Ureter (tissue), 1 donor: Measurements from ENCODE around the gene CACNA1C. TPM values are rescaled to one million over a fixed set of nuclear protein-coding genes. Genes with fewer than 3 reads are reported as not detected.

Experiments used
- DNase-seq: peaks from one replicate; pipeline ENCODE4 v3.0.0-alpha.2; 2020; ENCODE audit warnings: low spot score
- total RNA-seq: library from RNA; stranded (reverse); gene quantifications from one replicate; pipeline ENCODE4 v1.2.4, GENCODE V29; 2023
- donor health status: DM: yes; HTN: yes; CAD: no.

CACNA1C gene
- total RNA-seq, 1 donor from 2014 or later, result 30.1 TPM

DNA sequence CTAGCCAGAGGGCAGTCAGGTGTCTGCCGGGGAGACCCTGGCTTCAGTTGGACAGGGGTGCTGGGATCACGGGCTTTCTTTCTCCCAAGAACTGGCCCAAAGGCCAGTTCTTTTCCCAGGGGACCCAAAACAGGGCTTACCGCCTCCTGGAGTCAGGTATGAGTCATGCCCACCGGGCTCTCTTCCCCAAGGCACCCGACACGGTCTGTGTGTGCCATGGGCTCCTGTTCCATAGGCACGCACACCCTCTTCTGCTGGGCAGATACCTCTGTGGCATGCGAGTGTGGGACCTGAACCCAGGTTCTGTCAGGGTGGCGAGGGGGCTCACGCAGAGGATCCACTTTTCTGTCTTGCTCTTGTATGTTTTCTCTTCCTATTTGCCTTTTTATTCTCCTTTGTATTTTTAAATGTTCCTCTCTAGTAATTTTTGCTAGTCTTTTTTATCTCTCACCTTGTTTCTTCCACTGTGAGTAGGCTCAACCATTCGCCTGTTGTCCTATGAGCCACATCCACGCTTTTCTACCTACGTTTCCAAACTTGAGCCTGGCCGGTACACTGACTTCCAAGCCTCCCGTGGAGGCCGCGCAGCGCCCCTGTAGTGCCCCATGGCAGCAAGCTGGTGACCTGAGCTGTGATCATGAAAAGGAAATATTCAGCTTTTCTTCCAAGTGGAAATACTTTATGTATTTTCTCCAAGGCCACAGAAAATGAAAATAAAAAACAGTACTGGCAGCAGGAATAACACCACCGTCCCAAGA lies 362.2 kb downstream of the CACNA1C start:
- no peak for DNase-seq

DNA sequence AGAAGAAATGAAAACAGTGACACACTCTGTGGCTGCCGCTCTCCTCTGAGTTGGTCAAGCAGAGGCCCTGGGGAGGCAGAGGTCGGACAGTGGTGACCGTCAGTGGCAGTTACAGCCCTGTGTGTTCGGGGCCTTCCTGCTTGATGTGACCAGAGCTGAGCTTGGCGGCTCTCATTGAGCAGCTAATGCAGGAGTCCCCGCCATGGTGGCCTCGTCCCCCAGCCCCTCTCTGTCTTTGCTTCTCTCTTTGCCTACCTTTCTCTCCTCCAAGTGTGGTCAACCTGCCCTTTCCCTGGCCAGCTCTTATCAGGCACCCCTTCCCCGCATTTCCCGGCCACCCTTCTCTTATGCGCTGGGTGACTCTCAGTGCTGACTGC lies 362.8 kb downstream of the CACNA1C start:
- DNase-seq, result no peak

DNA sequence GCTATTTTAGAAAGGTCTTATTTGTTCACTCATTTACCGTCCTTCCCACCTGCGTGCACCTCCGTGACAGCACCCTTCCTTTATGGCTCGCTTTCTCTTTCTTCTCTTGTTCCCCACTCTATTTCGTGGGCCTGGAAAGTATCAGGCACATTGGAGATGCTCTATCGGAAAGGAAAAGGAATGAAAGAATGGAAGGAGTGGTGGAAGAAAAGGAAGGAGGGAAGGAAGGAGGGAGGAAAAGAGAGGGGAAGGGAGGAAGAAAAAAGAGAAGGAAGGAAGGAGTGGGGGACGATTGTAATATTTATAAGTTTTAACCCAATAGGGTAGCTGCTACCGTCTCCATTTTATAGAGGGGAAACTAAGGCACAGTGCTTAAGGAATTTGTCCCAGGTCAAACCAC lies 363.4 kb downstream of the CACNA1C start:
- no peak for DNase-seq

DNA sequence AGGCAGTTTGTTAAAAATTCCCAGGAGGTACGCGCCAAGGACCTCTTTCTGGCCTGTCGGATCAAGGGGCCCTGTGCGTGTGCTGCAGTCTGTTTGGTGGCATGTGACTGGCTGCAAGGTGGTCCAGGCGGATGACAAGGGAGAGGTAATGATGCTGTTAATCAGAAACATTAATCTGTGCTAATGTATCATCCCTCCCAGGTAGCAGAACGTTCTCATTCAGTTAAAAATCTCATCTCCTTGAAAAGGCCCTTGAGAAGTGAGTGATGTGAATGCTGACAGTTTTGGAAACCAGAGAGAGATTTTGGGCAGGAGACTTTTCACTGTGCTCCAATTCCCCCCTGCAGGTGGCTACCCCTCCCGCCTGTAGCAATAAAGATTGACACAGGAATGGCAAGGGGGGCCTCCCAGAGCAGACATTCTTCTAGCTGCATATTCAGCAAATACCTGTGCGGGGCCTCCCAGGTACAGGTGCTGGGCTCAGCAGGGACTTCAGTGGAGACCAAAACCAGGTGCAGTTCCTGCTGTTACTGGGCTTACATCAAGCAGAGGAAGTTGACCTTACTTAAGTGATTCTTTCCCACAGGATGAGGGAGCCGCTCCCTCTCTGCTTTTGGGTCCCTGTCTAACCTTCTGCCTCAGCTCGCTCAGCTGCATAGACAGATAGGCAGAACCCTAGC lies 364.8 kb downstream of the CACNA1C start:
- no peak for DNase-seq

DNA sequence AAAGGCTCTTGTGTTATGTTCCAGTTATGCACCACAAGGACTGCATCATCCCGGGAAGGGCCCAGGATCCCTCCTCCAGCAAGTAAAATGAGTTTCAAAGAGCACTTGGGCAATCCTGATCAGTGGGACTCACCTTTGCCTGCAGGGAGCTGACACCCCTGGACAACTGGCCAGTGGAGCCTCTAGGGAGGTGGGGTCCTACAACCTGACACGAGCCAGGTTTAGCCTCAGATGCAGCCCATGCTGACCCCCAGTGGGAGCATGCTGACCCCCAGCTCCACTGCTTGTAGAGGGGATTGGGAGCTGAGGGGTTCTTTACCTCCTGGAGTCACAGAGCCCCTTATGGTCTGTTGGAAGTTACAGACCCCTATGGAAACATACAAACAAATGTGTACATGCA lies 365.8 kb downstream of the CACNA1C start:
- no peak for DNase-seq

DNA sequence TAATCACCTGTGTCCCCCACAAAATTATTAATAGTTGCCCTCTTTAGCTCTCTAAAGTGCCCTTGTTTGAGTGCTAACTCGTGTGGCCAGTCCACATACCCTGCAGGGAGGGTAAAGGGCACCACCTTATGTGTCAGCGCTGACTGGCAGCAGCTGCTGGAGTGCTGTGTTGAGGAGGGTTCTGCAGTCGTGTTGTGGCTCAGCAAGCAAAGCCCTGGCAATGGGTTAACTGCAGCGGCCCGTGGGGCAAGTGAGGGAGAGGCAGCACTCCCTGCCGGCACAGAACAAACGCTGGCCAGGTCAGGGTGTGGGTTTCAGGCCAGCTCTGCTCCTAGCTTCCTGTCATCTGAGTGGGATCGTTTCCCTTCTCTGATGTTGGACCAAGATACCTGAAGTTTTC lies 369.8 kb downstream of the CACNA1C start:
- no peak for DNase-seq

DNA sequence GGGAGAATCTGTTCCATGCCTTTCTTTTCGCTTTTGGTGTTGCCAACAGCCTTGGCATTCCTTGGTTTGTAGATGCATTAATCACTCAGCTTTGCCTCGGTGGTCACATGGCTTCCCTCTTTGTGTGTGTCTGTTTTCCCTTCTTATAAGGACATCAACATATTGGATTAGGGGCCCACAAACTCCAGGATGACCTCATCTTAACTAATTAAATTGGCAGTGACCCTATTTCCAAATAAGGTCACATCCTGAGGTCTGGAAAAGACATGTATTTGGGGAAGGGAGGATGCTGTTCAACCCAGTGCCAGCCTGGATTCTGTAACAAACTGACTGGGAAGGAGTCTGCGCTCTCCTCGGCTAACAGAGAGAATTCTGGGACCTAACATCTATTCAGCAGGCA lies 376.2 kb downstream of the CACNA1C start:
- no peak for DNase-seq

DNA sequence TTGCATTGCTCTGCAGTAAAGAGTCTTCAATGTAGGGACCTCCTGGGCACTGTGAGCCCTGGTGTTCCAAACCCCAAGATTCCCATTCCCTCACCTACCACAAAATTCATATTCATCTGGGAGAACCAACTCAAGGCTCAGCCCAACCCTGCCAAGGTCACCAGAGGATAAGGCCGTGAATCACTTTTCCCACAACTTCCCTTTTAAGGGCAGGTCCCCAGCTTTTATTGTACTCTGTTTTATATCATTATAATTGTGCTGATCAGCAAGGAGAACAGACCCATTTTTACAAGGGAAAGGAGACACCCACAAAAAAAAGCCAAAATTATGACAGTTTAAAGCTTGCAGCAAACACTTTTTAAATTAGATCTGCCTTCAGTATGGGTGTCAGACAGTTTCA lies 379.0 kb downstream of the CACNA1C start:
- DNase-seq, result no peak

DNA sequence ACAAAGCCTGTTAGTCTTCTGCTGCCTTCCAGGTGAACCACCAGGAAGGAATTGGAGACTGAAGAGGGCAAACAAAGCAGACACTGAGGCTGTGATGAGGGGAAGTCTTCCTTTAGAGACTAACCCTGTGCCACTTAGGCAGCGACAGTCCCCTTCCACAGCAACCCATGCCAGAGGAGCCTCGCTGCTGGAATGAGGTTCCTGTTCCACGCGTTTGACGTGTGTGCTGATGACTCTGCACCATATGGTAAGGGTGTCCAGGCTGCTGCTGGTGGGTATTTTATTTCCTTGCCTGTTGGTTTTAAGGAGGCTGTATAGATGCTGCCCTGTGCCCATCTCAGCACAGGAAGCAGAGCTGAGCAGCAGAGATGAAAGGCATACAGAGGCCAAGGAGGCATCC lies 380.1 kb downstream of the CACNA1C start:
- DNase-seq, result no peak

DNA sequence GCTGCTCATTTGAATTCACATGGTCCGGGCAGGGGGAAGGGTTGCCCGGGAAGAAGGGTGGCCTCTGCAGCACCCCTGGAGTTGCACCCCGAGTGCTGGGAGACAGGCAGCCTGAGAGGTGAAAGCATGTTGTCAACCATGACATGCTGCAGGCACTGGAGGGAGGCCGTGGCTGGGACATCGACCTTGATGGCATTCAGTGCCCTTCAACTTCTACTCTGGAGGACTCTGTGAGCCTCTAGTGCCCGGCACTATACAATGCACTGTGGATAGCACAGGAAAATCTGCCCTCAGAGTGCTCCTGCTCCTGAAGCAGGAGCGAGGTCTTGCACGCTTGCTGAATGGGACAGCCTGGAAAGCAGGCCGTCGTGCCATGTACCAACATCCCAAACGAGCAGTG lies 382.7 kb downstream of the CACNA1C start:
- DNase-seq, result no peak

DNA sequence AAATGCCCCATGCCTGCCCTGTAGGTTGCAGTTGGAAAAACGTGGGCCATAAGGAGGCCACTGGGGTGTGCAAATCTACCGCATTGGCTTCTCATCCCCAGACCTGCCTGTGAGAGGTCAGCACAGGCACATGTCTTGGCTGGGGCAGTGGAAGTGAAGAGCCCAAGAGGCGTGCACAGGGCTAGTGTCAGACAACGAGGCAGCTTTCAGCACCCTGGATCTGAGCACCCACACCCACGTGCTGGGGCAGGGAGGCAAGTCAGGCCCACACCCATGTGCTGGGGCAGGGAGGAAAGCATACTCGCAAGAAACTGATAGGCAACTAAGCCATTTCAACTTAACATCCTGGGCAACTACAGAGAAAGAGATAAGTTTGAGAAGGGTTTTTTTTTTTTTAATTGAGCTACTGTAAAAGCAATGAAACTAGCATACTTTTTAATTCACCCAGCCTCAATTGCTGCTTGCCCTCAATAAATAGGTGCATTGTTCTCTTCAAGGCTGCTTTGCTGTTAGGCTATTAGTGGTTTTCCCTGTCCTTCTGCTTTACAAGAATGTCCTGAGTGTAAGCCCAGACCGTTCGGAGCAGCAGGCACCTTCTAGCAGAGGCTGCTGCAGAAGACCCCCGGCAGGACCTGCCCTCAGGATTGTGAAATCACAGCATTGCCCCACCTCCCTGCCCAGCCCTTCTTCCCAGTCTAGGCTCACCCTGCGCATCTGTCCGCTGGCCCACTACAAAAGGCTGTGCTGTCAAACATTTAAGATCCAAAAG lies 386.7 kb downstream of the CACNA1C start:
- no peak for DNase-seq

DNA sequence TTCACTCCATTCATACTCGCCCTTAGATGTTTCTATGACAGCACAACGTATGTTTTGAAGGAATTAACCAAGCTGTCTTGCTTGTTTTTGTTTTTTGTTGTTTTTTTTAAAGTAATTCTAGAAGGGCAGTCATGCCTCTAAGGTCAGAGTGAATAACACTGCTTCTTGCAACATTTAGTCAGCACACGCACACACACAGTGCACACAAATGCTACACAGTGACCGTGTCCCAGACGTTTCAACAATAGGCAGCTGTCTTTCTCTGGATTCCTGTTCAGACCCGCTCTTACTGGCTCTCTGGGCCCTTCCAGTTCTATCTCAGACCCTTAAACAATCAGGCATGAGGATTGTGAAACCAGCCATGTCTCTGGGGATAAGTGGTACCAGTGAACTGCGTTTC lies 391.0 kb downstream of the CACNA1C start:
- no peak for DNase-seq

DNA sequence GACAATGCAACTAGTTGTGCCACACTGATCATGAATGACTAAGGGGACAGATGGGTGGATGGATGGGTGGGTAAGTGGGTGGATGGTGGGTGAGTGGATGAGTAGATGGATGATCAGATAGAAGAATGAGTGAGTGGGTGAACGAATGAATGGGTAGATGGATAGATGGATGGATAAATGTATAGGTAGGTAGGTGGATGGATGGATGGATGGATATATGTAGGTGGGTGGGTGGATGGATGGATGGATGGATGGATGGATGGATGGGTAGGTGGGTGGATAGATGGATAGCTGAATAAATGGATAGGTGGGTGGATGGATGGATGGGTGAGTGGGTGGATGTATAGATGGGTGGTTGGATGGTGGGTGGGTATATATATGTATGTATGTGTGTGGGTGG lies 393.2 kb downstream of the CACNA1C start:
- no peak for DNase-seq

DNA sequence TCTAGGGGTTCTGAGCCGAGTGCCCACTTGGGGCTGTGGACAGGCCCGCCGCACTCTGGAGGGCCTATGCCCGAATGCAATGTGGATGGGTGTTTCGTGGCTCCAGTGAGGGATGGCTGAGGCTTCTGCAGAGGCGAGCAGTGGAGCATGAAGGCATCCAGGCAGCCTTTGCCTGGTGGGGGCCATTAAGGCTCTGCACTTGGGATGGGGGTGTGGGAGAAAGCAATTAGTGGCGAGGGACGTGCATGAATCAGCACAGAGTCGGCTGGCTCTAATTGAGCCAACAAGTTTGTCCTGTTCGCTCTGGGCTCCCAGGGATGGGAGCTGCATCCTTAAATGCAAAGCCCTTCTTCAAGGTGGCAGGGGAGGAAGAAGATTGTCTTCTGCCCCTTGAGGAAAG lies 395.1 kb downstream of the CACNA1C start:
- DNase-seq, result no peak

DNA sequence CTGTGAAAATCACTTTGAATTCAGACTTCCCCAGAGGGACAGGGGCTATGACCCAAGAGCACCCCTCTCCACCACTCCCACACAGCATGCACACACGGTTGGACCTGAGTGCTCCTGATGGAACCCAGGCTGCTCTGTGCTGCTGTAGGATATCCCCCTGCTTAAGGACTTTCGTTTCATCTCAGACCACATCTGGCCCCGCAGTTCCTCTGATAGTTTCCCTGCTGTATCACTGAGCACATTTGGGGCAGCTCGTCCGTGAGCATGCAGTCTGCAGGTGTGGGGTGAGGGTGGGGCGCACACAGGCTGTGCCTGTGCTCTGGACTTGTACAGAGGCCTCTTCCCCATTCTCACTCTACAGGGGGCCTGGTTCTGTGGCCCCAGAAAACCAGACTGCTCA lies 396.8 kb downstream of the CACNA1C start:
- no peak for DNase-seq

DNA sequence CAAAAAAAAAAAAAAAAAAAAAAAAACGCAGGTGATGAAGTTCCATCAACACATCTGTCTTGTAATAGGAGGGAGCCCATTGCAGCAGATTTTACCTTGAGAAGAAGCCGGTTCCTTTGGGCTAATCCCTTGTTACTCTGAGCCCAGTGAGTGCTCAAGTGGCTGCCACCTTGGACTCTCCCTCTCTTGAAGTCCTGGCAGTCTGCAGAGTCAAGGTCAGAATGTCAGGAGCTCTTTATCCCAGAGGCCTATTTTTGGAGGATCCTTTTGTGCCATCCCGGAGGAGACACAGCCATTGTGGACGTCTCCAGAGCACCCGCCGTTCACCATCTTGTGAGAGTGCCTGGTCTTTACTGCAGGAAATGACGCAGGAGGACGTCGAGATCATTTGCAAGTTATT lies 397.8 kb downstream of the CACNA1C start:
- DNase-seq, result no peak

DNA sequence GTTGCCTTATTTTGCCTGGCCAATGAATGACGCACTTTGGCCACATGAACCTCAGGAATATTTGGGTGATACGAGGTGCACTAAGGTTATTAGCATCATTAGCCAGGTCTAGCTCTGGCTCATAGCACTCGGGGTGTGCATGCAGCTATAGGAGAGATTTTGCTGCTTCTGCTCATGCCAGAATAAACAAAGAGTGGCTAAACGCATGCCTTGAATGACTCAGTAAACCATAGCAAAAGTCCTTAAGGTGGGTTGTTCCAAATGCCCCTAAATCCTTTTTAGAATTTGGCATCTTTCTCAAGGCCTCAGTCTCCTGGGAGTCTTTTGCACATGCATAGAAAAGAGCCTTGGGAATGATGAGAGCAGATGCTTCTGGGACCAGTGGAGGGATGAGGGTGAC lies 398.2 kb downstream of the CACNA1C start:
- DNase-seq, result no peak

DNA sequence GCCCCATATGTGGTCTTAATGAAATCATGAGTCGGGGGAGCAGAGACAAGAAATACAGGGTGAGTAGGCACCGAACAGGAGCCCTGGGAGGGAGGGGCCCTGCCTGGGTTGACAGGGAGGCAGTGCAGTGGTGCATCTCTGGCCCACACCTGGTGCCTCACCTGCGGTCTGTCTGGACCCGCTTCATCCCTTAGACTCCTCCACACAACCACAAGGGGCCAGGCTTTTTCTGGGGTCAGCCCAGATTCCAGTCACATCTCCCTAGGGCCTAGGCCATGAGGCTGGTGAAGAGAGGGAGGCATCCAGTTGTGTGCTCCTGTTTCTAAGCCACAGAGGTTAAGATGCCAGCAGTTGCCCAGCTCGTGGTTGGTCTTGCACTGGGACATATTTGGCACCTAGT lies 398.7 kb downstream of the CACNA1C start:
- no peak for DNase-seq

DNA sequence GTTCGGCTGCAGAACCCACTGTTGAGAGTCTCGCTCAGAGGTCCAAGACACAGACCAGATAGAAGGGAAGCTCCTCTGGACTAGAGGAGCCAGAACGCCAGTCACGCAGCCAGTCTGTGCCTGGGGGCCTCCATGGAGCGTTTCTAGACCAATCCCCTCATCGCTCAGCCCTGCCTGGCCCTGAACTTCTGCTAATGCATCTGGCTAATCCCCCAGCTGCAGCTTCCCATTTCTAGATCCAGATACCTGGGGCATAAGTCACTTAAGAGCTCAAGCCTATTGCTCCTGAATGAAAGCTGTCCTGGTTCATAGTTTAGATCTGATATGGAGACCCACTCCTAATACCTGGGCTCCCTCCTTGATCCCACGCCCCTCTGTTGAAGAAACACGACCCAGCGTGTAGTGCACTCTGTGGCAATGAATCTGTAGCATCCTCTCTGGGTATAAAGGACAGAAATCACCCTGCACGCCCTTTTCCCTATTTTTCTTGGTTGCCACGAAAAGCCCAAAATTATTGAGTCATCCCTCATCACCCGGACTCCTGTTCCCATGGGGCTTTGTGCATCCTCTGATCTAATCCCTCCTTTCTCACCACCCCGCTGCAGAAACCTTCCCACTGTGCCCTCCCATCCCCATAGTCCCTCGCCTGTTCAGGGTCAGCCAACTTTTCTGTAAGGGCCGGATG lies 400.4 kb downstream of the CACNA1C start:
- no peak for DNase-seq

DNA sequence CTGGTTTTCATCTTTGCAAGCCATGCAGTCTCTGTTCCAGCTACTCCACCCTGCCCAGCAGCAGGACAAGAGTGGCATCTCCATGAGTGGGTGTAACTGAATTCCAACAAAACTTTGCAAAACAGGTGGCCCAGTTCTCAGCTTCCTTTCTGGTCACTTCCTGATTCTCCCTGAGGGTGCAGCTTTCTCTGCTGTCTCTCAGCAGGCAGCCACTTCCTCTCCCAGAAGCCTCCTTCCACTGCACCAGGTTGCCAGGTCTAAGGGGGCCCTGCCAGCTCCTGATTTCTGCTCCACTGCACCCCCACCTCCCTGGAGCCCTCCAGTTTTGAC lies 400.9 kb downstream of the CACNA1C start:
- DNase-seq, result no peak

DNA sequence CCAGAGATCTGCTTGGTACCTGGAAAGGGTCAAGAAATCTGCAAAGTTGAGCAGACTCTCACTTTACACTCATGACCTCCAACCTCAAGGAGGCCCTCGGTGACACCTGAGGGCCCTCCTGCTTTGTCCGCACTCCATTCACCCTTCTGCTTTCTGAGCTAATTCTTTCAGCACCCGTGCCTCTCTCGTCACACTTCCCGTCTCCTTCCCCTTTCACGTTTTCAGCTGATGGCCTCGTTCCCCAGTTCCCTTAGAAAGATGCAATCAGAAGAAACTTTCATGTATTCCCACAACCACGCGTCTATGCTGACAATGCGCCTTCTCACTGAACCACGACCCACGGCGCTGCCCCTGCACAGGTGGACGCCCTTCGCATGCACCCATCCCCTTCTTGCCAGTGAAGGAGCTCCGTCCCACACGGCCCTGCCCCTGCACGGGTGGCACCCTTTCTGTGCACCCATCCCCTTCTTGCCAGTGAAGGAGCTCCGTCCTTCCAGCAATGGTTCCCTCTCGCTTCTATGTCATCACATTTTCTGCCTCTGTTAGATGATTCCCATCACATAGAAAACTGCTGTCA lies 401.9 kb downstream of the CACNA1C start:
- no peak for DNase-seq

DNA sequence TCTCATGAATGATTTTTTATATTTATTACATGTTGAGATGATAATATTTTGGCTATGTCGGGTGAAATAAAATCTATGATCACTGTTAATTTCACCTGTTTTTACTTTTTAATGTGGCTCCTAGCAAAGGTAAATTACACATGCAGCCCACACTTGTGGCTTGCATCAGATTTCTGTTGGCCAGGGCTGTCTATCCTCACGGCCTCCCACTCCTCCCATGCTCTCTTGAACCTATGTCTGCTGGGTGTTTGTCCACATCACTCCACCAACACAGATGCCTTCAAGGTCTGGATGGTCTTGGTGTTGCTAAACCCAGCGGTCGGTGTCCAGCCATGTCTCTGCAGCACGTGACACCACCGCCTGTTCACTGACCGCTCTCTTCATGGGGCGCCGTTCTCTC lies 402.6 kb downstream of the CACNA1C start:
- no peak for DNase-seq
